ENCODE data around the gene EHMT1. TPM values are rescaled to one million over a fixed set of nuclear protein-coding genes. Genes with fewer than 3 reads are reported as not detected.

Gene EHMT1
- total RNA-seq, 4 donors from 2014 or later: 96.4 to 136 (median 118) TPM

- DNase-seq (ENCODE audit: low spot score in 2 of 2): no peak
- no peaks in the 10 kb centered on the region for H3K27me3 ChIP-seq
- H3K36me3 ChIP-seq: peaks cover 0 to 89% (median 8%) of the 10 kb centered on the region in 3 donors
- H3K4me1 ChIP-seq: no peaks in the 10 kb centered on the region
- H3K4me3 ChIP-seq: no peak overlapping the region
- H3K27ac ChIP-seq: no peak overlapping the region
- WGBS, 2 donors: 74 to 83% methylated on average over 13 to 20 of the region's 20 CpGs
- no peak for TF ChIP-seq CTCF (IDR thresholded peaks at IDR 0.05)
- TF ChIP-seq POLR2A (IDR thresholded peaks at IDR 0.05): no peak
- TF ChIP-seq EP300 (IDR thresholded peaks at IDR 0.05): no peak
- H3K9me3 ChIP-seq: no peaks in the 10 kb centered on the region
These were observed 166.1 kb downstream of the EHMT1 start for GRCh38 chr9:137784641-137785513.

GRCh38 chr9:137785704-137786161 lies 166.9 kb downstream of the EHMT1 start:
- Histone ChIP-seq H3K27me3 (no peaks in the 10 kb centered on the region), H3K36me3 (peaks cover 0 to 94% (median 8%) of the 10 kb centered on the region in 3 donors), H3K4me3 (no peak overlapping the region), H3K9me3 (no peaks in the 10 kb centered on the region), H3K27ac (no peak overlapping the region), H3K4me1 (no peaks in the 10 kb centered on the region)
- TF ChIP-seq POLR2A (IDR thresholded peaks at IDR 0.05): no peak
- TF ChIP-seq EP300 (IDR thresholded peaks at IDR 0.05): no peak
- no peak for TF ChIP-seq CTCF (IDR thresholded peaks at IDR 0.05)
- 64 to 70% methylated on average over 16 of the region's 16 CpGs for WGBS, 2 donors
- DNase-seq (ENCODE audit: low spot score in 2 of 2): no peak

GRCh38 chr9:137786511-137786920 lies 167.7 kb downstream of the EHMT1 start:
- 73 to 78% methylated on average over 19 of the region's 19 CpGs for WGBS, 2 donors
- Histone ChIP-seq H3K9me3 (no peaks in the 10 kb centered on the region), H3K27me3 (no peaks in the 10 kb centered on the region), H3K4me1 (no peaks in the 10 kb centered on the region), H3K27ac (no peak overlapping the region), H3K36me3 (peaks cover 0 to 98% (median 8%) of the 10 kb centered on the region in 3 donors), H3K4me3 (no peak overlapping the region)
- TF ChIP-seq POLR2A (IDR thresholded peaks at IDR 0.05): no peak
- TF ChIP-seq EP300 (IDR thresholded peaks at IDR 0.05): no peak
- no peak for TF ChIP-seq CTCF (IDR thresholded peaks at IDR 0.05)
- no peak for DNase-seq (ENCODE audit: low spot score in 2 of 2)

GRCh38 chr9:137787381-137787780 lies 168.6 kb downstream of the EHMT1 start:
- Histone ChIP-seq H3K36me3 (peaks cover 0 to 98% (median 9%) of the 10 kb centered on the region in 3 donors), H3K4me3 (no peak overlapping the region), H3K4me1 (no peaks in the 10 kb centered on the region), H3K27ac (no peak overlapping the region), H3K9me3 (no peaks in the 10 kb centered on the region), H3K27me3 (no peaks in the 10 kb centered on the region)
- WGBS, 2 donors: 73 to 85% methylated on average over 7 to 15 of the region's 15 CpGs
- DNase-seq (ENCODE audit: low spot score in 2 of 2): no peak
- TF ChIP-seq CTCF (IDR thresholded peaks at IDR 0.05) (no peak), EP300 (IDR thresholded peaks at IDR 0.05) (no peak), POLR2A (IDR thresholded peaks at IDR 0.05) (no peak)
